Aorta (tissue), 5 donors: ENCODE data around the gene PTPRN2. TPM values are rescaled to one million over a fixed set of nuclear protein-coding genes. Genes with fewer than 3 reads are reported as not detected.
A peak's percentile ranks its signal among the peaks of the same experiment; 100 is the strongest.

ENCODE experiments used
- ATAC-seq: fragments of 200-7000 bp; cut with Tn5 transposase; one replicate; pipeline ENCODE4 v1.9.1; 2022; ENCODE audit warnings: moderate library complexity; ENCODE audit not compliant: low FRiP score
- DNase-seq, 2 donors: peaks; one replicate each; pipeline ENCODE4 v3.0.0-alpha.2; 2020
- H3K27ac ChIP-seq, 2 donors: one replicate each; pipeline ENCODE4 v1.5.1; 2013; ENCODE audit warnings: low read length in 2 of 2, mild to moderate bottlenecking in 2 of 2, moderate library complexity in 2 of 2, control low read depth in 1 of 2, inconsistent platforms in 1 of 2, low read depth in 1 of 2
- H3K27me3 ChIP-seq, 2 donors: one replicate each; pipeline ENCODE4 v1.6.1; 2013; ENCODE audit warnings: control low read depth in 1 of 2, low read length in 1 of 2, mild to moderate bottlenecking in 1 of 2, moderate library complexity in 1 of 2; ENCODE audit not compliant: insufficient read depth in 2 of 2, control insufficient read depth in 1 of 2
- H3K36me3 ChIP-seq, 2 donors: one replicate each; pipeline ENCODE4 v1.6.1; 2013; ENCODE audit warnings: control low read depth in 1 of 2, low read length in 1 of 2, mild to moderate bottlenecking in 1 of 2; ENCODE audit not compliant: insufficient read depth in 2 of 2, control insufficient read depth in 1 of 2
- H3K4me1 ChIP-seq, 2 donors: one replicate each; pipeline ENCODE4 v1.6.1; 2013; ENCODE audit warnings: low read length in 2 of 2, control low read depth in 1 of 2, mild to moderate bottlenecking in 1 of 2, moderate library complexity in 1 of 2; ENCODE audit not compliant: insufficient read depth in 2 of 2, control insufficient read depth in 1 of 2
- H3K4me3 ChIP-seq, 2 donors: one replicate each; pipeline ENCODE4 v1.5.1; 2013; ENCODE audit warnings: low read length in 2 of 2, control low read depth in 1 of 2, mild to moderate bottlenecking in 1 of 2
- H3K9me3 ChIP-seq: one replicate; pipeline ENCODE4 v1.6.1; 2013; ENCODE audit warnings: mild to moderate bottlenecking, low read length; ENCODE audit not compliant: control insufficient read depth
- WGBS, 2 donors: extraction: QIAGEN DNeasy Blood & Tissue Kit; methylation state at CpG; one replicate each; pipeline ENCODE4 v1.1.7; 2013; 5-methylcytosine and 5-hydroxymethylcytosine counted together
- intact Hi-C, 2 donors: fragments of 100-400 bp; cut with DNase I; formaldehyde crosslinking; loops; one replicate each; pipeline versions ENCODE4 v1.14.2 to v1.15.0; 2022
- polyA plus RNA-seq, 2 donors: library from polyadenylated mRNA; stranded (reverse); fragments of 200-250 nt; gene quantifications; one replicate each; pipeline ENCODE4 v1.2.3, GENCODE V29; 2013
- total RNA-seq, 2 donors: library from RNA; stranded (reverse); fragmentation: NEBNext Ultra II Directional; extraction: Animal tissue kit (Norgen Biotek cat#: 25700); gene quantifications; one replicate each; pipeline ENCODE4 v1.2.1, GENCODE V29; 2021
- donor health status: healthy with polysubstance abuse.
- donor health status: Bipolar disorder and iron deficiency.
- donor health status: DM: no; HTN: no; CAD: no.
- donor health status: DM: no; HTN: no; CAD: no.
- donor health status: DM: yes; HTN: yes; CAD: no.

PTPRN2 gene
- total and polyA plus RNA-seq, 4 donors, result 0.67 to 3.3 (median 1.4) TPM

DNA sequence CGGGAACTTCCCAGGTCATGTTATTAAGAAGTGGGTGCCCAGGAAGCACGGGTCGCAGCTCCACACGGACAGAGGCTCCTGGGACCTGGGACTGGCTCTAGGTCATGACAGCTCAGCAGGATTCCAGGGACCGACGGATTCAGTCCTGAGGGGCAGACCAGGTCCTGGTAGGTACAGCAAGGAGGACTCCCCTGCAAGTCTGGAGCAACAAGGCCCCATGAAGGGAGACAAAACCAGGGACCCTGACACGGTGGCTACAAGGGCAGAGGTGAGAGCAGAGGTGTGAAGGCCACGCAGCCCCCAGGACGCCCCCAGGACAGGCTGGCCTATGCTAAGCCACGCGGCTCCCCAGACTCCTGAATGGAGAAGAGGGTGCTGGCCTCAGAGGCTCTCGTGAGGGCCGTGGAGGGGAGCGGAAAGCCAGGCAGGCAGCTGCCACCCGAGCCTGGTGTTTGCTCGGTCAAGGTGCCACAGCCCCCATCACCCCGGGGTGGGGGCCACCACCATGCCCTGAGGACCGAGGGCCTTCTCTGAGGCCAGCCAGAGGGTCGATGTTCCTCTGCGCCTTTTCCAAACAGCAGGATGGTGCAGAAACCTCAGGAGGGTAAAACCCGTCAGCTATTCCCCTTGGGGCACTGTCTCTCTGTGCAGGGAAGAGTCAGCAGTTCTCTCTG, 348.9 kb downstream of the PTPRN2 start:
- Histone ChIP-seq H3K27me3 (no peaks in the 10 kb centered on the region), H3K36me3 (no peaks in the 10 kb centered on the region), H3K4me1 (no peaks in the 10 kb centered on the region), H3K9me3 (peaks cover 2% of the 10 kb centered on the region), H3K27ac (no peak overlapping the region), H3K4me3 (no peak overlapping the region)
- intact Hi-C loops, result no loop called here
- ATAC-seq (no peak), DNase-seq (no peak)
- WGBS, 2 donors, result 75 to 80% methylated on average over 21 of the region's 21 CpGs

DNA sequence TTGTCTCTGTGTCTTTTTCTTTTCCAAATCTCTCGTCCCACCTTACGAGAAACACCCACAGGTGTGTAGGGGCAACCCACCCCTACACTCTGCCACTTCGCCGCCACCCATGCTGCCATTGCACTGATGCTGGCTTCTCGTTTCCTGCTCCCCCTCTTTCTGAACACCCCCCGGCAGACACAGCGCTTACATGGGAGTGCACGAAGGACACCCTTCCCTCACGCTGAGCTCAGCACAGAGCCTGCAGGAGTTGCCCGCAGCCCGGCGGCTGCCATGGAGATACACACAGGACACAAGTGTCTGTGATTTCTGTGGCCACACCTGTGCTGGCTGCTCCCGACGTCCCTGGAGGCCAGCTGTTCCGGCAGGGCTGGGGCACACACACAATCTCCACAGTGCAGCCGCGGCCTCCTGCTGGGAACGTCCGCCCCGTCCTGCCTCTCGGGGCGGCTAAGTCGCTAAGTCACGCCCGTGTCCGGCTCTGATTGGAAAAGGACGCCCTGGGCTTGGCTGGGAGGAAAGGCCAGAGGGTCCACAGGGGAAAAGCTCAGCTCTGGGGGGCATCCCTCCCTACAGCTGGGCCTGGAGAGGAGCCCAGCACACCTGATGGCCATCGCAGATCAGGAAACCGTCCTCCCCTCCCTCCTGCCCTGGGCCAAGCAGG, 349.8 kb downstream of the PTPRN2 start:
- intact Hi-C loops, result no loop called here
- DNase-seq, result no peak
- ATAC-seq, result peak; percentile 29

DNA sequence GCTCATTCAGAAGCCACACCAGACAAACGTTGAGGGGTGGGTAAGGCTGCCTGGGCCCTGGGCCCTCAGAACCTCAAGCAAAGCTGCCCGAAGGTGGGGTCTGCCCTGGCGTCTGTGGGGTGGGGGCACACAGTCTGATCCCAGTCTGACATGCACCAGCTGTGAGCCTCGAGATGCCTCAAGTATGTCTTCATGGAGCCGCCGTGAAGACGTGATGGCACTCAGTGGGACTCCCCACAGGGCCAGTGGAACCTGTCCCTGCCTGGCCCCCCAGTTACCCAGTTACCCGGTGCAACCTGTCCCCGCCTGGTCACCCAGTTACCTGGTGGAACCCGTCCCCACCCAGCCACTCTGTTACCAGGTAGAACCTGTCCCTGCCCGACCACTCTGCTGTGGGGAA, 351.2 kb downstream of the PTPRN2 start:
- intact Hi-C loops, result no loop called here
- DNase-seq, result no peak
- ATAC-seq, result no peak
- no peaks in the 10 kb centered on the region for H3K4me1 ChIP-seq
- H3K27ac ChIP-seq, result no peak overlapping the region
- H3K27me3 ChIP-seq, result no peaks in the 10 kb centered on the region
- WGBS, 2 donors, result 81 to 85% methylated on average over 10 to 11 of the region's 11 CpGs
- no peak overlapping the region for H3K4me3 ChIP-seq
- no peaks in the 10 kb centered on the region for H3K36me3 ChIP-seq
- peaks cover 2% of the 10 kb centered on the region for H3K9me3 ChIP-seq

More for the DNA sequence above, 349.8 kb downstream of the PTPRN2 start:
- no peak overlapping the region for H3K27ac ChIP-seq
- H3K9me3 ChIP-seq, result peaks cover 2% of the 10 kb centered on the region
- no peak overlapping the region for H3K4me3 ChIP-seq
- H3K4me1 ChIP-seq, result no peaks in the 10 kb centered on the region
- WGBS, 2 donors, result 83 to 84% methylated on average over 25 to 27 of the region's 29 CpGs
- H3K27me3 ChIP-seq, result no peaks in the 10 kb centered on the region
- no peaks in the 10 kb centered on the region for H3K36me3 ChIP-seq

DNA sequence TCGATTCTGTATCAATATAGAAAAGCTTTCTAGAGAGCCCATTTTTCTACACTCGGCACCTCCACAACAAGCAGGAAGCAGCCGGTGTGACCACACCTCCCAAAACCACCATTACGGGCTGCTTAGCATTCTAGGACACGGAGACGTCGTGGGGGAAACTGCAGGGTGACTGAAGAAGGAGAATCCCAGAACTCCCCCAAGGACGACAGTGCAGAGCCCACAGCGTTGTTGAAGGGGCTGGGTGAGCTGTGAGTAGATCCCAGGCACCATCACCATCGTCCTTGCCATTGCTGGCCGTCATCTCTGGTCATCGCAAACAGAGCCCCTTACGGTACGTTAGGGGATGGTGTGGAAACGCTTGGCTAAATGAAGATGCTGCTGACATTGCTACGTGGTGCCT, 351.8 kb downstream of the PTPRN2 start:
- Histone ChIP-seq H3K4me3 (no peak overlapping the region), H3K27ac (no peak overlapping the region), H3K36me3 (no peaks in the 10 kb centered on the region), H3K9me3 (peaks cover 2% of the 10 kb centered on the region), H3K4me1 (no peaks in the 10 kb centered on the region), H3K27me3 (no peaks in the 10 kb centered on the region)
- intact Hi-C loops, result no loop called here
- WGBS, 2 donors, result 84 to 86% methylated on average over 16 of the region's 16 CpGs
- ATAC-seq, result no peak
- no peak for DNase-seq

DNA sequence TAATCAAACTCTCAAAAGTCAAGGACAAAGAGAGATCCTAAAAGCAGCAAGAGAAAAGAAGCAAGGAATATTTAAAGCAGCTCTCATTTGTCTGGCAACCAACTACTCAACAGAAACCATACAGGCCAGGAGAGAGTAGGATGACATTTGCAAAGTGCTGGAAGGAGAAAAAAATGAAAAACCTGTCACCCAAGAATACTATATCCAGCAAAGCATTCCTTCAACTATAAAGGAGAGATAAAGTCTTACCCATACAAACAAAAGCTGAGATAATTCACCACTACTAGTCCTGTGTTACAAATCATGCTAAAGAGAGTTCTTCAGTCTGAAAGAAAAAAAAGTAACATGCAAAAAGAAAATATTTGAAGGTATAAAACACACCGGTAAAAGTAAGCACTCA, 357.7 kb downstream of the PTPRN2 start:
- DNase-seq (no peak), ATAC-seq (no peak)
- intact Hi-C loops, result no loop called here
- Histone ChIP-seq H3K9me3 (no peaks in the 10 kb centered on the region), H3K27me3 (no peaks in the 10 kb centered on the region), H3K4me3 (no peak overlapping the region), H3K4me1 (no peaks in the 10 kb centered on the region), H3K36me3 (no peaks in the 10 kb centered on the region), H3K27ac (no peak overlapping the region)
- 92 to 96% methylated on average over 1 of the region's 1 CpG for WGBS, 2 donors

DNA sequence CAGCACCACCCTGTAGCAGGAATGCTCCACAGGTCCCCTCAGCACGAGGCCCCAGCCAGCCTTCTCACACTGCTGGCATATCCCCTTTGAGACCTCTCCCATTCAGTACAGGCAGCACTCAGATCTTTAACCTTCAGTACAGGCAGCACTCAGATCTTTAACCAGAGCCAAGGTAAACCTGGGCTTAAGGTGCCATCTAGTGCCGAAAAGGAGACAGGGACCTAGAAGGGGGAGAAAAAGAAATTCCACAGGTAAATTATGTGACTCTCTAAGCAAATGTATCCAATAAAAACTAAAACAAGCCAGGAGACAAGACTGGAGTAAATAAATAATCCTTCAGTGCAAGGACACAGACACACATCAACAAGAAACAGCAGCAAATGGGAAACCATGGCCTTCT, 358.6 kb downstream of the PTPRN2 start:
- WGBS, 2 donors, result 23 to 31% methylated on average over 2 of the region's 2 CpGs
- DNase-seq (no peak), ATAC-seq (no peak)
- no peaks in the 10 kb centered on the region for H3K27me3 ChIP-seq
- no peaks in the 10 kb centered on the region for H3K9me3 ChIP-seq
- intact Hi-C loops, result no loop called here
- no peak overlapping the region for H3K4me3 ChIP-seq
- no peaks in the 10 kb centered on the region for H3K4me1 ChIP-seq
- H3K36me3 ChIP-seq, result no peaks in the 10 kb centered on the region
- H3K27ac ChIP-seq, result no peak overlapping the region

DNA sequence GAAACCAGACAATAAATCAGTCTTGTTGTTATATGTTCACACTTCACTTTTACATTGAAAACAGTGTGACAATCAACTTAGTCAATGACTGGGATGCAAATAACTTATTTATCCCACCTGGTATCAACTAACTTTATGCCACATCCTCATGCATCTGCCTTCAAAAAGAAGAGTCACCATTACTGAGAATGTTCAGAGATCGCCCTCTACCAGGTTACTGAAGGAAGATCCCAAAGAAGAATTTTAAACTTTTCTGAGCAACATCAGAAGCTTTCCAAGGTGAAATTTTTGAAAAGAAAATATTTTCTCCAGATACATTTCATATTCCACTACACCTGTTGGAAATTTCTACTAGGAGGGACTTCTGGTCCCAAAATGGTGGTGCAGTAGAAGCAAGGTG, 359.5 kb downstream of the PTPRN2 start:
- DNase-seq (no peak), ATAC-seq (no peak)
- H3K27ac ChIP-seq, result no peak overlapping the region
- H3K27me3 ChIP-seq, result no peaks in the 10 kb centered on the region
- H3K4me3 ChIP-seq, result no peak overlapping the region
- intact Hi-C loops, result no loop called here
- no peaks in the 10 kb centered on the region for H3K9me3 ChIP-seq
- WGBS, 2 donors, result 68 to 86% methylated on average over 1 of the region's 1 CpG
- H3K36me3 ChIP-seq, result no peaks in the 10 kb centered on the region
- H3K4me1 ChIP-seq, result no peaks in the 10 kb centered on the region

DNA sequence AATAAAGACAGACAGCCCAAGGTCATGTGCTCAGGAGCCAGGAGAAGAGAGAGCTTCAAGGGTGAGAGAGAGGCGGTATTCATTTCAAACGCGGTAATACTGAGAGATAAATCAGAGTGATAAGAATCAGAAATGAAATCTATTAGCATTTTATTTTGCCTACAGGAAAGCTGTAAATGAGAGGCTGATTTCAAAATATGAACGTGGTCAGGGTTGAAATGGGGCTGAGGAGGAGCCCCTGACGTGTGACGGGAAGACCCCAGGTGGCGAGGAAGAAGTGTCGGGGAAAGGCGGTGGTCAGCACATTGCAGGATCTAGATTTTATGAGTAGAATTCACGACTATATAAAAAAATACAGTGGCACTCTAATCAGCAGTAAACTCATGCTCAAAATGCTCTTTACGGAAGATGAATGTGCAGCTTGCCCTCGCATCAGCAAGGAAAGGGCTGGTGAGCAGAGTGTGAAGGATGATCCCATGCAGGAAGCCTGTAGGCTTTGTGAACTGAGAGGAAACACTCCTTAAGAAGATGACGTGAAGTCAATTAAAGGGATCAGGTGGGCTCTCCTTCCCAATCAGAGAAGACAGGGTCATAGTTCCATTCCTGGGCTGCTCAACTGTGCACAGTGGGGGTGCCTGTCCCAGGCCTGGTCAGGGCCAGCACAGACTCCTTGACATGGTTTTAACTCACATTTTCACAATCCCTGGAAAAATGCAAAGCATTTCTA, 360.2 kb downstream of the PTPRN2 start:
- Histone ChIP-seq H3K4me3 (no peak overlapping the region), H3K9me3 (no peaks in the 10 kb centered on the region), H3K36me3 (no peaks in the 10 kb centered on the region), H3K4me1 (no peaks in the 10 kb centered on the region), H3K27me3 (no peaks in the 10 kb centered on the region), H3K27ac (no peak overlapping the region)
- DNase-seq, result no peak
- WGBS, 2 donors, result 75 to 79% methylated on average over 13 of the region's 13 CpGs
- intact Hi-C loops, result no loop called here
- no peak for ATAC-seq

DNA sequence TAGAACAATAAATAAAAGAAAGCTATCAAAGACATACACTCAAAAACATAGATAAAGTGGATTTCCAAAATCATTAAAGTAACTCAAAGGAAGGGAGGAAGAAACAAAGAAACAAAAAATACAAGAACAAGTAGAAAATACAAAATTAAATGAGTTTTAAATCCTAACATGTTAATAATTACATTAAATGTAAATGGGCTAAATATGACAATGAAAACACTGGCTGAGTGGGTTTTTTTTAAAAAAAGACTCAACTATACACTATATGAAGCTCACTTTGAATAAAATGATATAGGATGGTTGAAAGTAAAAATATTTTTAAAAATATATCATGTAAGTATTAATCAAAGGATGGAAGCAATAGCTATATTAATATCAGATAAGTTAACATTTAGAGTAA, 371.4 kb downstream of the PTPRN2 start:
- Histone ChIP-seq H3K27me3 (no peaks in the 10 kb centered on the region), H3K36me3 (no peaks in the 10 kb centered on the region), H3K27ac (no peak overlapping the region), H3K4me1 (no peaks in the 10 kb centered on the region), H3K9me3 (no peaks in the 10 kb centered on the region), H3K4me3 (no peak overlapping the region)
- ATAC-seq, result no peak
- intact Hi-C loops, result no loop called here
- DNase-seq, result no peak
